ENCODE results near the gene FARP1. TPM values are rescaled to one million over a fixed set of nuclear protein-coding genes. Genes with fewer than 3 reads are reported as not detected.

The FARP1 gene
- total and polyA plus RNA-seq, 8 donors = 11.6 to 319 (median 70.3) TPM

- intact Hi-C loops (cut with DNase I; ENCODE audit: low total_unique reads) = no loop called here
- Histone ChIP-seq H3K4me1 (peaks cover 0 to 8% (median 2%) of the 10 kb centered on the region in 4 donors), H3K4me3 (no peak overlapping the region), H3K36me3 (peaks cover 0 to 11% (median 9%) of the 10 kb centered on the region in 4 donors), H3K27ac (no peak overlapping the region), H3K9me3 (no peaks in the 10 kb centered on the region), H3K27me3 (no peaks in the 10 kb centered on the region)
- DNase-seq = no peak
- TF ChIP-seq CTCF (IDR thresholded peaks at IDR 0.05) = no peak
- TF ChIP-seq EP300 (IDR thresholded peaks at IDR 0.05) = no peak
- TF ChIP-seq POLR2AphosphoS5 (IDR thresholded peaks at IDR 0.05) = no peak
- no peak for TF ChIP-seq POLR2A (IDR thresholded peaks at IDR 0.05)
- WGBS, 5 donors = 80 to 91% (median 85%) methylated on average over 3 of the region's 3 CpGs
Measured at GRCh38 chr13:98365302-98365701, 222.4 kb downstream of the FARP1 start.

- Histone ChIP-seq H3K27ac (no peak overlapping the region), H3K4me1 (peaks cover 0 to 14% (median 7%) of the 10 kb centered on the region in 4 donors), H3K4me3 (no peak overlapping the region), H3K36me3 (peaks cover 0 to 11% (median 9%) of the 10 kb centered on the region in 4 donors), H3K9me3 (no peaks in the 10 kb centered on the region), H3K27me3 (no peaks in the 10 kb centered on the region)
- WGBS, 5 donors = 90 to 99% (median 97%) methylated on average over 2 of the region's 2 CpGs
- intact Hi-C loops (cut with DNase I; ENCODE audit: low total_unique reads) = no loop called here
- no peak for DNase-seq
- TF ChIP-seq POLR2AphosphoS5 (IDR thresholded peaks at IDR 0.05) = no peak
- no peak for TF ChIP-seq EP300 (IDR thresholded peaks at IDR 0.05)
- no peak for TF ChIP-seq POLR2A (IDR thresholded peaks at IDR 0.05)
- TF ChIP-seq CTCF (IDR thresholded peaks at IDR 0.05) = no peak
Measured at GRCh38 chr13:98366010-98366409, 223.1 kb downstream of the FARP1 start.

- no peak overlapping the region for H3K4me3 ChIP-seq
- peaks cover 0 to 11% (median 9%) of the 10 kb centered on the region in 4 donors for H3K36me3 ChIP-seq
- no peaks in the 10 kb centered on the region for H3K27me3 ChIP-seq
- H3K9me3 ChIP-seq = no peaks in the 10 kb centered on the region
- WGBS, 5 donors = 93 to 97% (median 96%) methylated on average over 7 of the region's 7 CpGs
- H3K4me1 ChIP-seq = peaks cover 0 to 17% (median 12%) of the 10 kb centered on the region in 4 donors
- DNase-seq = no peak
- intact Hi-C loops (cut with DNase I; ENCODE audit: low total_unique reads) = no loop called here
- no peak overlapping the region for H3K27ac ChIP-seq
- TF ChIP-seq POLR2AphosphoS5 (IDR thresholded peaks at IDR 0.05) = no peak
- no peak for TF ChIP-seq CTCF (IDR thresholded peaks at IDR 0.05)
- TF ChIP-seq EP300 (IDR thresholded peaks at IDR 0.05) = no peak
- TF ChIP-seq POLR2A (IDR thresholded peaks at IDR 0.05) = no peak
Measured at GRCh38 chr13:98366443-98366842, 223.5 kb downstream of the FARP1 start.

- peaks cover 0 to 11% (median 9%) of the 10 kb centered on the region in 4 donors for H3K36me3 ChIP-seq
- intact Hi-C loops (cut with DNase I; ENCODE audit: low total_unique reads) = no loop called here
- H3K4me1 ChIP-seq = peaks cover 0 to 21% (median 16%) of the 10 kb centered on the region in 4 donors
- WGBS, 5 donors = 97 to 100% (median 98%) methylated on average over 4 of the region's 4 CpGs
- H3K9me3 ChIP-seq = no peaks in the 10 kb centered on the region
- H3K27ac ChIP-seq = peak overlapping the region in 1 of 5 donors; percentile 55
- TF ChIP-seq POLR2A (IDR thresholded peaks at IDR 0.05) (no peak), CTCF (IDR thresholded peaks at IDR 0.05) (no peak), EP300 (IDR thresholded peaks at IDR 0.05) (no peak), POLR2AphosphoS5 (IDR thresholded peaks at IDR 0.05) (no peak)
- H3K4me3 ChIP-seq = no peak overlapping the region
- peak in 1 of 2 donors; percentile 7 for DNase-seq
- no peaks in the 10 kb centered on the region for H3K27me3 ChIP-seq
Measured at GRCh38 chr13:98366959-98367358, 224.1 kb downstream of the FARP1 start.
